AG09309 (cell line): ENCODE data around the gene ZNF559.
"Not testable (repeated sequence)": the region's sequence is repeated elsewhere in the genome, so short reads cannot be mapped to it uniquely, and the experiment has no call there.

ENCODE experiments used
- DNase-seq: peaks from one replicate; pipeline ENCODE4 v3.0.0-alpha.2; 2010; ENCODE audit warnings: low read depth
- H3K4me3 ChIP-seq: 2 replicates; pipeline ENCODE4 v1.5.1; 2011; ENCODE audit warnings: mild to moderate bottlenecking, low read depth, low read length, moderate library complexity; ENCODE audit not compliant: control insufficient read depth
- CTCF ChIP-seq: IDR thresholded peaks from 2 replicates; pipeline ENCODE4 v1.5.1; 2011; ENCODE audit warnings: mild to moderate bottlenecking, low read depth, low read length, inconsistent platforms; ENCODE audit not compliant: insufficient read depth, control insufficient read depth; ENCODE audit errors: missing control alignments

Gene ZNF559

DNA sequence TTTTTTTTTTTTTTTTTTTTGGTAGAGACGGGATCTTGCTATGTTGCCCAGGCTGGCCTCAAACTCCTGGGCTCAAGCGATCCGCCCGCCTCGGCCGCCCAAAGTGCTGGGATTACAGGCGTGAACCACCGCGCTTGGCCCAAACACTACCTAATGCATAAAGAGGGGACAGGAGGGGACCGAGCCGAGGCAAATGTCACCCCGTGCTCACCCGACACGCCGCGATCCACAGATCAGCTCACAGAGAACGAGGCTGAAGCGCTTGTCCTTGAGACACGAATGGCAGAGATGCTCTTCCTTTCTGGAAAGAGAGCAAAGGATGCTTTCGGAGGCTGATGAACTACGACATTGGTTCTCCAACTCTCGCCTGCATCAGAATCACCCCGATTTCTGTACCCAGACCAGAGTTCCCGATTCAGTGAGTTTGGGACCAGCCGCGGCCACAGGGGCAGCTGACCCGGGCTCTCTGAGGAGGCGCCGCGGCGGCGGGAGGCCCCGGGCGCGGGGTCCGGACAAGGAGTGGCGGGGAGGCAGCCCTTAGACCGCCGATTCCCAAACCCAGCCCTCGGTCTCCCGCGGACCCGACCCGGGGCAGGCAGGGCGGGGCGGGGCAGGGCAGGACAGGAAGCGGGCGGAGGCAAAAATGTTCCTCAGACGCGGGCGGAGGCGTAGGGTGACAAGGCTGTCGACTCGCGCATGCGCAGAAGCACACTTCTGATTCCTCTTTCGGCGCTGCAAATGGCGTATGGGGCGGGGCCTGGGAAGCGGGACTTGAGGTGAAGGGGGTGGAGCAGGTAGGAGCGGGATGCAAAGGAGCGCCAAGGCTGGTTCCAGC is 14.6 kb upstream of the ZNF559 start, which contains the start of gene ZNF699:
TSS of gene ZNF699 (minus strand) at position 700 of the 835 bp plus-strand sequence. CDS start 4,719 bp downstream, outside the sequence.
- DNase-seq, result peak; percentile 89

GRCh38 chr19:9309974-9310446 is 14.0 kb upstream of the ZNF559 start:
- peak; percentile 62 for DNase-seq

More for the DNA sequence above, 14.6 kb upstream of the ZNF559 start, which contains the start of gene ZNF699:
- no peak for TF ChIP-seq CTCF
- peak within 1 kb of the TSS; percentile 73 for H3K4me3 ChIP-seq

DNA sequence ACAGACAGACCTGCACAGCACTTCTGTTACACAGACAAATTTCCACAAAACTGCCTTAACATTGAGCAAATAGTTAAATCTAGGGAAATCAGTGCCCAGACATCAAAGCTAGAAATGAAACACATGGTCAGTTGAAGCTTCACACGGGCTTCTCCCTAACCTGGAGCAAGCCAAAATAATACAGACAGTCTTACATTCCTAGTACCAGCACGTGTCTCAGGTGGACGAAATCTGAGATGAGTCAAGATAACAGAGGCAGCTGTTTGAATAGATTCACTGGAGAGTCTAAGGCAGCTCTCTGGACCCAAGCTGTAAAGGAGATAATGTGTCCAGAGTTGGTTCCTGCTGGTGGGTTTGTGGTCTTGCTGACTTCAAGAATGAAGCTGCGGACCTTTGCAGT is 10.2 kb upstream of the ZNF559 start:
- TF ChIP-seq CTCF, result no peak

More at GRCh38 chr19:9309974-9310446, 14.0 kb upstream of the ZNF559 start:
- TF ChIP-seq CTCF, result no peak
- H3K4me3 ChIP-seq, result peak overlapping the region; percentile 73

DNA sequence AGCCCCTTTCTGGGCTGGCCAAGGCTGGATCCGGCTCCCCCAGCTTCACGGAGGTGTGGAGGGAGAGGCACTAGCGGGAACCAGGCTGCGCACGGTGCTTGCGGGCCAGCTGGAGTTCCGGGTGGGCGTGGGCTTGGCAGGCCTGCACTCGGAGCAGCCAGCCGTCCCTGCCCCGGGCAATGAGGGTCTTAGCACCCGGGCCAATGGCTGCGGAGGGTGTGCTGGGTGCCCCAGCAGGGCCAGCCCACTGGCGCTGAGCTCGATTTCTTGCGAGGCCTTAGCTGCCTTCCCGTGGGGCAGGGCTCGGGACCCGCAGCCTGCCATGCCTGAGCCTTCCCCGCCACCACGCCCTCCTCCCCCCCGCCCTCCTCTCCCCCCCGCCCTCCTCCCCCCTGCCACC is 2.6 kb upstream of the ZNF559 start:
- H3K4me3 ChIP-seq, result no peak overlapping the region
- TF ChIP-seq CTCF, result no peak
- no peak for DNase-seq

More for the DNA sequence above, 10.2 kb upstream of the ZNF559 start:
- H3K4me3 ChIP-seq, result no peak overlapping the region
- DNase-seq, result no peak

GRCh38 chr19:9321756-9322155 is 2.2 kb upstream of the ZNF559 start:
- not testable (repeated sequence) for H3K4me3 ChIP-seq, DNase-seq

DNA sequence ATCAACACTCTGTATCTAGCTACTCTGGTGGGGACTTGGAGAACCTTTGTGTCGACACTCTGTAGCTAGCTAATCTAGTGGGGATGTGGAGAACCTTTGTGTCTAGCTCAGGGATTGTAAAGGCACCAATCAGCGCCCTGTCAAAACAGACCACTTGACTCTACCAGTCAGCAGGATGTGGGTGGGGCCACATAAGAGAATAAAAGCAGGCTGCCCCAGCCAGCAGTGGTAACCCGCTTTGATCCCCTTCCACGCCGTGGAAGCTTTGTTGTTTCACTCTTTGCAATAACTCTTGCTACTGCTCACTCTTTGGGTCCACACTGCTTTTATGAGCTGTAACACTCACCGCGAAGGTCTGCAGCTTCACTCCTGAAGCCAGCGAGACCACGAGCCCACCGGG is 1.8 kb upstream of the ZNF559 start:
- H3K4me3 ChIP-seq, DNase-seq: not testable (repeated sequence)

DNA sequence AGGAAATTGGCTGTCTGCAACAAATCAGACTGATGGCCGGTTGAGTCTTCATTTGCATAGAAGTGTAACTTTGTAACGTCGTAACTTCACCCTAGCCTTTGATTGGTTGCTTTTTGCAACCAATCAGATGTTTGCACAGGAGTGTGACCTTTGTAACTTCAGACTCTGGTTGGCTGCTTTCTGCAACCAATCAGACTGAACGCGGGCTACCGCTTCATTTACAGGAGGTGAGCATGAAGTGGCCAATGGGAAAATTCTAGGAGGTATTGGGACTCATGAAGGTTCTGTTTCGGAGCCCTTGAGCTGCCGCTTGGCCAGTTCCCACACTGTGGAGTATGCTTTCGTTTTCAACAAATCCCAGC is 441 bp upstream of the ZNF559 start:
- TF ChIP-seq CTCF, result no peak
- H3K4me3 ChIP-seq, result peak overlapping the region; percentile 98
- peak; percentile 51 for DNase-seq
